B cell (primary cell): ENCODE results near the gene PTPN14. TPM values are rescaled to one million over a fixed set of nuclear protein-coding genes. Genes with fewer than 3 reads are reported as not detected.

Source experiments
- ATAC-seq: fragments of 200-7000 bp; cut with Tn5 transposase; one replicate; pipeline ENCODE4 v1.10.0; 2021; ENCODE audit warnings: low read depth, mild to moderate bottlenecking, moderate number of reproducible peaks, moderate library complexity
- CTCF ChIA-PET: fragments of 350-600 bp; sonication (Branson Sonifier 250); formaldehyde crosslinking; loops from one replicate; lab custom pipeline; 2021; ENCODE audit warnings: antibody characterized with exemption, inconsistent platforms; lab: Charles Lee
- POLR2A ChIA-PET: fragments of 350-600 bp; sonication (Branson Sonifier 250); formaldehyde crosslinking; loops from one replicate; lab custom pipeline; 2021; ENCODE audit warnings: antibody characterized with exemption; lab: Charles Lee
- DNase-seq: peaks from one replicate; pipeline ENCODE4 v3.0.0; 2013
- H2AFZ ChIP-seq: 2 replicates; pipeline ENCODE4 v1.6.1; 2012; ENCODE audit warnings: mild to moderate bottlenecking, low read depth, low read length; ENCODE audit not compliant: insufficient read depth, poor library complexity, severe bottlenecking
- H3K27ac ChIP-seq, 2 donors: 1 replicate in 1 of 2; 2 replicates in 1 of 2; pipeline ENCODE4 v1.5.1; 2012 to 2013; ENCODE audit warnings: low read length in 2 of 2, mild to moderate bottlenecking in 2 of 2, moderate library complexity in 1 of 2
- H3K27me3 ChIP-seq, 4 experiments: fragments of 200-600 bp in 1 of 4; sonication (generic) in 1 of 4; replicated peaks in 1 of 4; 1 replicate in 2 of 4; 2 replicates in 2 of 4; pipeline versions ENCODE4 v1.6.1 to v1.7.0; 2013 to 2016; ENCODE audit warnings: low read length in 3 of 4, mild to moderate bottlenecking in 2 of 4, mixed read lengths in 1 of 4, moderate library complexity in 1 of 4; ENCODE audit not compliant: insufficient read depth in 4 of 4, control insufficient read depth in 3 of 4; ENCODE audit errors: control extremely low read depth in 1 of 4
- H3K36me3 ChIP-seq, 2 experiments: replicated peaks in 1 of 2; 1 replicate in 1 of 2; 2 replicates in 1 of 2; pipeline versions ENCODE4 v1.6.1 to v1.7.1; 2013; ENCODE audit warnings: low read length in 1 of 2; ENCODE audit not compliant: insufficient read depth in 2 of 2, control insufficient read depth in 1 of 2; ENCODE audit errors: control extremely low read depth in 1 of 2, extremely low read depth in 1 of 2
- H3K4me1 ChIP-seq, 2 donors: fragments of 200-600 bp in 1 of 2; sonication (generic) in 1 of 2; 1 replicate in 1 of 2; 2 replicates in 1 of 2; pipeline versions ENCODE4 v1.5.1 to v1.6.1; 2013 to 2017; ENCODE audit warnings: low read length in 2 of 2; ENCODE audit not compliant: control insufficient read depth in 2 of 2, insufficient read depth in 2 of 2
- H3K4me2 ChIP-seq: replicated peaks from 2 replicates; pipeline ENCODE3; 2012; ENCODE audit warnings: mild to moderate bottlenecking, low read depth, low read length; ENCODE audit not compliant: poor library complexity, severe bottlenecking
- H3K4me3 ChIP-seq, 5 experiments: fragments of 200-600 bp in 1 of 5; sonication (generic) in 1 of 5; 1 replicate in 3 of 5; 2 replicates in 2 of 5; pipeline versions ENCODE4 v1.5.1 to v1.7.0; 2011 to 2016; ENCODE audit warnings: low read length in 4 of 5, mild to moderate bottlenecking in 4 of 5, low read depth in 2 of 5, control low read depth in 1 of 5, moderate library complexity in 1 of 5; ENCODE audit not compliant: insufficient read depth in 1 of 5; ENCODE audit errors: control extremely low read depth in 1 of 5, extremely low read depth in 1 of 5
- H3K79me2 ChIP-seq: fragments of 200-600 bp; sonication (generic); one replicate; pipeline ENCODE4 v1.6.0; 2016; ENCODE audit warnings: low read length; ENCODE audit not compliant: control insufficient read depth, insufficient read depth
- H3K9ac ChIP-seq: fragments of 200-600 bp; sonication (generic); 2 replicates; pipeline ENCODE4 v1.6.1; 2017; ENCODE audit warnings: mild to moderate bottlenecking, low read length, moderate library complexity
- H3K9me3 ChIP-seq, 3 donors: one replicate each; pipeline versions ENCODE4 v1.6.1 to v1.7.1; 2013; ENCODE audit warnings: low read length in 2 of 3; ENCODE audit not compliant: control insufficient read depth in 2 of 3, insufficient read depth in 1 of 3; ENCODE audit errors: control extremely low read depth in 1 of 3
- H4K20me1 ChIP-seq: 2 replicates; pipeline ENCODE4 v1.6.0; 2012; ENCODE audit warnings: mild to moderate bottlenecking, low read length; ENCODE audit not compliant: insufficient read depth, control insufficient read depth, poor library complexity, severe bottlenecking
- H3K27ac Mint-ChIP-seq: one replicate; pipeline ENCODE4 v1.8.0; 2021; ENCODE audit warnings: mixed read lengths
- H3K27me3 Mint-ChIP-seq: one replicate; pipeline ENCODE4 v1.8.0; 2021; ENCODE audit warnings: mixed read lengths
- H3K4me1 Mint-ChIP-seq: one replicate; pipeline ENCODE4 v1.8.0; 2021; ENCODE audit warnings: mixed read lengths
- H3K4me3 Mint-ChIP-seq: one replicate; pipeline ENCODE4 v1.8.0; 2021; ENCODE audit warnings: mixed read lengths
- H3K9me3 Mint-ChIP-seq: one replicate; pipeline ENCODE4 v1.8.0; 2022; ENCODE audit warnings: mixed read lengths; ENCODE audit not compliant: insufficient read depth
- EZH2 ChIP-seq: IDR thresholded peaks from 2 replicates; pipeline ENCODE4 v1.6.1; 2012; ENCODE audit warnings: borderline replicate concordance, low read depth, mild to moderate bottlenecking, moderate library complexity, low read length; ENCODE audit not compliant: insufficient read depth, poor library complexity, severe bottlenecking
- WGBS: methylation state at CpG from one replicate; pipeline ENCODE4 v1.1.5; 2013; ENCODE audit warnings: missing lambda C conversion rate; ENCODE audit not compliant: insufficient coverage; 5-methylcytosine and 5-hydroxymethylcytosine counted together
- intact Hi-C: fragments of 100-400 bp; cut with micrococcal nuclease; formaldehyde crosslinking; loops from one replicate; pipeline ENCODE4 v1.10.0; 2022
- polyA plus RNA-seq: library from polyadenylated mRNA; depleted of rRNA; stranded (reverse); fragments of >200 nt; gene quantifications from 2 replicates; pipeline ENCODE4 v1.2.3, GENCODE V29; 2012
- total RNA-seq, 2 donors: library from RNA; stranded (reverse); fragments of 120-200 nt in 1 of 2; gene quantifications; 1 replicate in 1 of 2; 2 replicates in 1 of 2; pipeline versions ENCODE4 v1.2.3 to v1.2.4, GENCODE V29; 2013 to 2022
- TF ChIP-seq, protein P1 (sequence below): fragments of 200-600 bp; IDR thresholded peaks from one replicate; pipeline ENCODE4 v1.8.0; 2022; ENCODE audit warnings: antibody characterized with exemption, mild to moderate bottlenecking

Gene PTPN14
- total and polyA plus RNA-seq, 2 donors (not counting 1 experiment from before 2014, with no cell fraction given): under 0.01 TPM; not detected in 1

DNA sequence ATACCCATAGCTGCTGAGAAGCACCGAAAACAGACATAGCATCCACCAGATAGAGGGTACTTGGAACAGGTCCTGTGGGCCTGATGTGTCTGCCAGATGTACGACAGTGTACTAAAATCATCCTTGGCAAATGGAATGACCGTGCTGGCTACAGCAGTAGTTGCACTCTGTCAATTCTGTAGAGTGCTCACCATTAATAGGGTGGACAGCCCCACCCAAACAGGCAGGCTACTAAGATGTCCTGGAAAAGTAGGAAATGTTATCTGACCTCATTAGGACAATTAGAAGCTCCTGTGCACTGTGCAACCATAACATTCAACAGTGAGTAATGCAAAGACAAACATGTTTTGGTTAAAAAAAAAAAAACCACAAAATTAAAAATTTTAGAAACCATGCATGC is 106.2 kb downstream of the PTPN14 start:
- no peak overlapping the region for H3K4me2 ChIP-seq
- H3K36me3 ChIP-seq: no peaks in the 10 kb centered on the region
- H3K27ac Mint-ChIP-seq: no peak overlapping the region
- H4K20me1 ChIP-seq: no peaks in the 10 kb centered on the region
- no peak for TF ChIP-seq EZH2
- TF ChIP-seq, protein P1, sequence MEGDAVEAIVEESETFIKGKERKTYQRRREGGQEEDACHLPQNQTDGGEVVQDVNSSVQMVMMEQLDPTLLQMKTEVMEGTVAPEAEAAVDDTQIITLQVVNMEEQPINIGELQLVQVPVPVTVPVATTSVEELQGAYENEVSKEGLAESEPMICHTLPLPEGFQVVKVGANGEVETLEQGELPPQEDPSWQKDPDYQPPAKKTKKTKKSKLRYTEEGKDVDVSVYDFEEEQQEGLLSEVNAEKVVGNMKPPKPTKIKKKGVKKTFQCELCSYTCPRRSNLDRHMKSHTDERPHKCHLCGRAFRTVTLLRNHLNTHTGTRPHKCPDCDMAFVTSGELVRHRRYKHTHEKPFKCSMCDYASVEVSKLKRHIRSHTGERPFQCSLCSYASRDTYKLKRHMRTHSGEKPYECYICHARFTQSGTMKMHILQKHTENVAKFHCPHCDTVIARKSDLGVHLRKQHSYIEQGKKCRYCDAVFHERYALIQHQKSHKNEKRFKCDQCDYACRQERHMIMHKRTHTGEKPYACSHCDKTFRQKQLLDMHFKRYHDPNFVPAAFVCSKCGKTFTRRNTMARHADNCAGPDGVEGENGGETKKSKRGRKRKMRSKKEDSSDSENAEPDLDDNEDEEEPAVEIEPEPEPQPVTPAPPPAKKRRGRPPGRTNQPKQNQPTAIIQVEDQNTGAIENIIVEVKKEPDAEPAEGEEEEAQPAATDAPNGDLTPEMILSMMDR: no peak
- intact Hi-C loops: no loop called here
- no peaks in the 10 kb centered on the region for H3K9me3 Mint-ChIP-seq
- ATAC-seq: no peak
- H3K9ac ChIP-seq: no peak overlapping the region
- H3K4me1 Mint-ChIP-seq: no peaks in the 10 kb centered on the region
- peaks cover 0 to 4% (median 0%) of the 10 kb centered on the region in 4 experiments for H3K27me3 ChIP-seq
- DNase-seq: no peak
- WGBS: 86% methylated on average over 3 of the region's 3 CpGs
- H3K27me3 Mint-ChIP-seq: peaks cover 7% of the 10 kb centered on the region
- ChIA-PET POLR2A (no interaction called here), CTCF (no interaction called here)
- H2AFZ ChIP-seq: no peak overlapping the region
- H3K4me3 ChIP-seq: no peak overlapping the region
- no peaks in the 10 kb centered on the region for H3K79me2 ChIP-seq
- H3K9me3 ChIP-seq: no peaks in the 10 kb centered on the region
- no peaks in the 10 kb centered on the region for H3K4me1 ChIP-seq
- H3K27ac ChIP-seq: no peak overlapping the region
- H3K4me3 Mint-ChIP-seq: no peak overlapping the region

DNA sequence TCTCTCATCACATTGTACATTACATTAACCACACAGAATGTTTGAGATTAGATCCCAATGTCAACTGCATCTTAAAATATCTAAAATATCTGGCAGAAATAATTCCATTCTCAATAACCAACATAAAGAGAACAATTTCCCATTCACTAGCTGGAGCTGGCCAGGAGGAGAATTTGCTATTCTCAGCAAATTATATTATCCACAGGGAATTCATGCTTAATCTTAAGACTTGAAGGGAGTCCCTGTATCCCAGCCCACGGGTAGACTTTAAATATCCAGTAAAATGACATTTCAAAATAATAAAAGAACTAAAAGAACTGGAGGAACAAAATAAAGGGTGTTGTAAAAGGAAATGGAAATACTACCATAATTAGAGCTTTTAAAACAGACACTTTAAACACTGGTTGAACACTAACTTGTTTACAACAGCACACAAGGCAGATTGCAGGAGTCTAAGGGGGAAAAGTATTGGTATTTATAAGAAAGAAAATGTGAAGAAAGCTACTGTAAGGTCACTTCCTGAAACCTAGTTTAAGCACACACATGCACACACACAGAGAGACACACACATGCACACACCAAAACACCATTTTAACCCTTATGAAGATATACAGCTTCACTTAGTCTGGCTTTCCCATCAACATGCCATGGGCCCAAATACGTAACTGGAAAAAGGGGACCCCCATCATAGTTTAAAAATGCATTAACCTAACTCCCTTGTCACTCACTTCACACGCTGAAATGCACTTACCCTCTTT is 107.0 kb downstream of the PTPN14 start:
- no peaks in the 10 kb centered on the region for H3K36me3 ChIP-seq
- no peak overlapping the region for H3K4me3 ChIP-seq
- H2AFZ ChIP-seq: no peak overlapping the region
- H4K20me1 ChIP-seq: no peaks in the 10 kb centered on the region
- H3K9me3 ChIP-seq: no peaks in the 10 kb centered on the region
- no peak for ATAC-seq
- POLR2A ChIA-PET: no interaction called here
- H3K4me1 ChIP-seq: peaks cover 0 to under 1% of the 10 kb centered on the region in 2 donors
- TF ChIP-seq, protein P1: no peak
- TF ChIP-seq EZH2: no peak
- no peak overlapping the region for H3K9ac ChIP-seq
- H3K4me1 Mint-ChIP-seq: peaks cover 4% of the 10 kb centered on the region
- no peaks in the 10 kb centered on the region for H3K79me2 ChIP-seq
- DNase-seq: no peak
- H3K9me3 Mint-ChIP-seq: no peaks in the 10 kb centered on the region
- CTCF ChIA-PET: no interaction called here
- H3K4me3 Mint-ChIP-seq: no peak overlapping the region
- peaks cover 0 to 4% (median 0%) of the 10 kb centered on the region in 4 experiments for H3K27me3 ChIP-seq
- intact Hi-C loops: no loop called here
- H3K4me2 ChIP-seq: no peak overlapping the region
- no peak overlapping the region for H3K27ac Mint-ChIP-seq
- H3K27me3 Mint-ChIP-seq: peaks cover 8% of the 10 kb centered on the region
- no peak overlapping the region for H3K27ac ChIP-seq
- no CpG with 5 or more reads among the region's 3 CpGs for WGBS
